Brain microvascular endothelial cell (primary cell): ENCODE results near the gene ZC3H6.

Experiments used
- DNase-seq: peaks from one replicate; pipeline ENCODE4 v3.0.0-alpha.2; 2020
- H3K27ac ChIP-seq: fragments of 250-450 bp; sonication (Bioruptor Pico); 2 replicates; pipeline ENCODE4 v1.5.1; 2020; ENCODE audit warnings: mild to moderate bottlenecking, moderate library complexity
- H3K27me3 ChIP-seq: fragments of 250-450 bp; sonication (Bioruptor Pico); replicated peaks from 2 replicates; pipeline ENCODE4 v1.5.1; 2020; ENCODE audit warnings: mild to moderate bottlenecking
- H3K36me3 ChIP-seq: fragments of 250-450 bp; sonication (Bioruptor Pico); replicated peaks from 2 replicates; pipeline ENCODE4 v1.5.1; 2020; ENCODE audit warnings: mild to moderate bottlenecking
- H3K4me3 ChIP-seq: 2 replicates; pipeline ENCODE4 v1.5.1; 2011; ENCODE audit warnings: low read depth, mild to moderate bottlenecking, control low read depth, low read length, moderate library complexity
- in situ Hi-C: cut with HindIII; loops from 2 replicates; pipeline ENCODE4 v1.10.0; 2017; ENCODE audit warnings: low sequenced_read_pairs, low pct_ligation_motif_present
- TF ChIP-seq, protein P1 (sequence below): IDR thresholded peaks from 2 replicates; pipeline ENCODE4 v1.5.1; 2011; ENCODE audit warnings: low read depth, mild to moderate bottlenecking, moderate library complexity, low read length, control low read depth, inconsistent platforms; ENCODE audit errors: missing control alignments

Gene ZC3H6

DNA sequence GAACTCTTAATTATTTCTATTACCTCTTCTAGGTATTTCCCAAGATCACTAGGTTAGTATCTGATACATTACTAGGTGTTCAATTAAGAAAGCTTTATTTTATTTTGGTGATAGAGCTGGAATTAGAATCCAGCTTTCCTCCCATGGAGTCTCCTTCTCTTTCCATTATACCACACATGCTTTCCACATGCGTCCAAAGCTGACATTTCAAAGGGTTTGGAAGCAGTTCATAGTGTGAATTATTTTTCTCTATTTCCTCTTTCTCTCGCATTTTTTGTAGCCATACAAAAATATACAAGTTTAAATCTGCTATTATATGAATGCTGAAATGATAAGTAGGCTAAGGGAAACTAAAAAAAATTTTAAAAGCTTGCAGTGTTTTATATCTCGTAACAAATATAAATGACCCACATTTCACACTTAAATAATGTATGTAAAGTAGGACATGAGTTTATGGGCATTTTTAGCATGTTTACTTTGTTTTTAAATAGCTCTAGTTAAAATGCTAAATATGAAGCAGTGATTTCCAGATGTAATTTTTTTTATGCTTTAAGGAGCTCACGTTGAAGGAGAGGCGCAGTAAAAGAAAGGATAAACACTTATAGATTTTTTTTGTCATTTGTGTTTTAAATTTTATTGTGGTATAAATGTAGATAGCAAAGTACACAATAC is 20.1 kb downstream of the ZC3H6 start:
- Histone ChIP-seq H3K27ac (no peak overlapping the region), H3K36me3 (no peaks in the 10 kb centered on the region), H3K4me3 (no peak overlapping the region), H3K27me3 (no peaks in the 10 kb centered on the region)
- in situ Hi-C loops, result no loop called here
- TF ChIP-seq, protein P1, sequence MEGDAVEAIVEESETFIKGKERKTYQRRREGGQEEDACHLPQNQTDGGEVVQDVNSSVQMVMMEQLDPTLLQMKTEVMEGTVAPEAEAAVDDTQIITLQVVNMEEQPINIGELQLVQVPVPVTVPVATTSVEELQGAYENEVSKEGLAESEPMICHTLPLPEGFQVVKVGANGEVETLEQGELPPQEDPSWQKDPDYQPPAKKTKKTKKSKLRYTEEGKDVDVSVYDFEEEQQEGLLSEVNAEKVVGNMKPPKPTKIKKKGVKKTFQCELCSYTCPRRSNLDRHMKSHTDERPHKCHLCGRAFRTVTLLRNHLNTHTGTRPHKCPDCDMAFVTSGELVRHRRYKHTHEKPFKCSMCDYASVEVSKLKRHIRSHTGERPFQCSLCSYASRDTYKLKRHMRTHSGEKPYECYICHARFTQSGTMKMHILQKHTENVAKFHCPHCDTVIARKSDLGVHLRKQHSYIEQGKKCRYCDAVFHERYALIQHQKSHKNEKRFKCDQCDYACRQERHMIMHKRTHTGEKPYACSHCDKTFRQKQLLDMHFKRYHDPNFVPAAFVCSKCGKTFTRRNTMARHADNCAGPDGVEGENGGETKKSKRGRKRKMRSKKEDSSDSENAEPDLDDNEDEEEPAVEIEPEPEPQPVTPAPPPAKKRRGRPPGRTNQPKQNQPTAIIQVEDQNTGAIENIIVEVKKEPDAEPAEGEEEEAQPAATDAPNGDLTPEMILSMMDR, result no peak
- no peak for DNase-seq

DNA sequence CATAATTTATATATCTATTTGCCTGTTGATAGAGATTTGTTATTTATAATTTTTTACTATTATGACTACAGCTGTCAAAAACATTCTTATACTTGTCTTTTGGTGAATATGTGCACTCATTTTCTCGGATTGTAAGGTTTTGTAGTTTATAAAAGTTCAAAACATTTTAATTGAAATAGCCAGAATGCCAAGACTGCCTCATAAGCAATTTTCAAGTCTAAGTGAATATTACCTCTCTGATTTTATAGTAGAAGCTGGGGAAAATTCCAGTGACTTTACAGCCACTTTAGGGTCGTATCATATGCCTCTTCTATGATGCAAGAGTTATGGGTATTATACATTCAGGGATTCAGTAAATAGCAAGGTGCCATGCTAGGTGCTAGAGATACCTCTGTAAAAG is 21.0 kb downstream of the ZC3H6 start:
- in situ Hi-C loops, result no loop called here
- Histone ChIP-seq H3K27me3 (no peaks in the 10 kb centered on the region), H3K27ac (no peak overlapping the region), H3K36me3 (no peaks in the 10 kb centered on the region), H3K4me3 (no peak overlapping the region)
- no peak for DNase-seq
- TF ChIP-seq, protein P1, result no peak

DNA sequence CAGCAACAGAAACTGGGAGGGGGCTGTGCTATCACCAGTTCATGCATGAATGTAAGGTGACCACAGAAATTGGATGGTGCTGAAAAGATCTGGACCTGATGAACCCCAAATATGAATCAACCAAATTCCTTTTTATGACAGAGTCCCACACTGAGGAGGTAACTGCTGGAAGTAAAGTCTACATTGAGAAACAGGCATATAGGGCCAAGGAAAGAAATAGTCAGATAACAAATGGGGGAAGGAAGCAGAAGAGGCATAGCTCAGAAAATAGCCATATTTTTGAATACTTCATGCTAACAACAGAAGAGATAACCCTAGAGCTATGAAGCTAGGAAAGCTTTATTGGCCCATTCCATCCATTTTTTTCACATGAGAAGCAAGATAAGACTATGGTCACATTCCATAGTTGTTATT is 25.8 kb downstream of the ZC3H6 start:
- Histone ChIP-seq H3K27ac (peak overlapping the region; percentile 82), H3K27me3 (no peaks in the 10 kb centered on the region), H3K4me3 (no peak overlapping the region), H3K36me3 (no peaks in the 10 kb centered on the region)
- DNase-seq, result peak; percentile 81
- in situ Hi-C loops, result no loop called here
- TF ChIP-seq, protein P1, result no peak

DNA sequence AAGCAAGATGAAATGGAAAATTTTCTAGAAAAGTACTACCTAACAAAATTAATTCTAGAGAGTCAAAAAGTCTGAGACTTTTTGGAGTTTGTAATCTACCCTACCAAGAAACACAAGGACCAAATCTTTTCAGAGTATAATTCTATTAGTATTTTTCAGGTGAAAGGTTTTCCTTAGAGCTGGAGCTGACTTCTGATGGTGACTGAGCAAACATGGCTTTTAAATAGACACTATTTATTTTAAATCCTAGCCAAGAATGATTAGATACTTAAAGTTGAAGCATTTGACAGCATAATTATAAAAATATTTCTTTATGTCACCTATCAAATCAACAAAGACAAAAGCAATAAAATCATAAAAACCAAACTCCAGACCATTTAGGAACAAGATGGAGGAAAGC is 26.6 kb downstream of the ZC3H6 start:
- Histone ChIP-seq H3K4me3 (no peak overlapping the region), H3K27ac (peak overlapping the region; percentile 82), H3K36me3 (no peaks in the 10 kb centered on the region), H3K27me3 (no peaks in the 10 kb centered on the region)
- in situ Hi-C loops, result no loop called here
- DNase-seq, result no peak
- TF ChIP-seq, protein P1, result no peak

DNA sequence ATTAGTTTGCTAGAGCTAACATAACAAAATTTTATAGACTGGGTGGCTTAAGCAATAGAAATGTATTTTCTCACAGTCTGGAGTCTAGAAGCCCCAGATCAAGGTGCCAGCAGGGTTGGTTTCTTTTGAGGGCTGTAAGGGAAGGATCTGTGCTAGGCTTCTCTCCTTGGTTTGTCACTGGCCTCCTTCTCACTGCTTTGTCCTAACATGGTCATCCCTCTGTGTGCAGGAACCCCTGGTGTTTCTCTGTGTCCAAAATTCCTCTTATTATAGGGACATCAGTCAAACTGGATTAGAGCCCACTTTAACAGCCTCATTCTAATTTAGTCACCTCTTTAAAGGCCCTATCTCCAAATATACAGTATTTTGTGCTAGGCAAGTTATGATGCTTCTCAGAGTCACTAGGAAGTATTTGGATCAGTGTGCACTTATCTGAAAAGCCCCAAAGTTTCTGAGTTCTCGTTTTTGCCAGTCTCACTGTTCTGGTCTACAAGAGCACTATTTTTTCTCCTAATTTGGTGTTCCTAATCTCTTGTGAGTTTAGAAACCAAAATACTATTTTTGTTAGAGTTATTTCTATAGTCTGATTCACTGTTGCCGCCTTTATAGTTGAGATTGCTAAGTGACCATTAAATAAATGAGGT is 29.0 kb downstream of the ZC3H6 start:
- no peak overlapping the region for H3K27ac ChIP-seq
- in situ Hi-C loops, result no loop called here
- H3K4me3 ChIP-seq, result no peak overlapping the region
- DNase-seq, result no peak
- H3K36me3 ChIP-seq, result no peaks in the 10 kb centered on the region
- TF ChIP-seq, protein P1, result no peak
- H3K27me3 ChIP-seq, result no peaks in the 10 kb centered on the region
